ENCODE measurements around the gene BBS12.

The BBS12 gene

DNA sequence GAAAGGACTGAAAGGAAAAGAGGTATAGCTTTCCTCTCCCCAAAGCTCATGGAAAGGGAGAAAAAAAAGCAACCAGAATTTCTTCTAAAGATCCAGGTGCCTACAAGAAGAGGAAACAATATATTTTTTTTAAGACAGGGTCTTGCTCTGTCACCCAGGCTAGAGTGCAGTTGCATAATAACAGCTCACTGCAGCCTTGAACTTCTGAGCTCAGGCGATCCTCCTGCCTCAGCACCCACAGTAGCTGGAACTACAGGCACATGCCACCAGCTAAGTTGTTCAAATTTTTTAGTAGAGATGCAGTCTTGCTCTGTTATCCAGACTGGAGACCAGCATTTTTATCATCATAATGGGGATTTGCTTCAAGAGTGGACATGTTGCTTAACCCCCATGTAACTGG, 30.5 kb upstream of the BBS12 start:
- TF ChIP-seq, protein P1, sequence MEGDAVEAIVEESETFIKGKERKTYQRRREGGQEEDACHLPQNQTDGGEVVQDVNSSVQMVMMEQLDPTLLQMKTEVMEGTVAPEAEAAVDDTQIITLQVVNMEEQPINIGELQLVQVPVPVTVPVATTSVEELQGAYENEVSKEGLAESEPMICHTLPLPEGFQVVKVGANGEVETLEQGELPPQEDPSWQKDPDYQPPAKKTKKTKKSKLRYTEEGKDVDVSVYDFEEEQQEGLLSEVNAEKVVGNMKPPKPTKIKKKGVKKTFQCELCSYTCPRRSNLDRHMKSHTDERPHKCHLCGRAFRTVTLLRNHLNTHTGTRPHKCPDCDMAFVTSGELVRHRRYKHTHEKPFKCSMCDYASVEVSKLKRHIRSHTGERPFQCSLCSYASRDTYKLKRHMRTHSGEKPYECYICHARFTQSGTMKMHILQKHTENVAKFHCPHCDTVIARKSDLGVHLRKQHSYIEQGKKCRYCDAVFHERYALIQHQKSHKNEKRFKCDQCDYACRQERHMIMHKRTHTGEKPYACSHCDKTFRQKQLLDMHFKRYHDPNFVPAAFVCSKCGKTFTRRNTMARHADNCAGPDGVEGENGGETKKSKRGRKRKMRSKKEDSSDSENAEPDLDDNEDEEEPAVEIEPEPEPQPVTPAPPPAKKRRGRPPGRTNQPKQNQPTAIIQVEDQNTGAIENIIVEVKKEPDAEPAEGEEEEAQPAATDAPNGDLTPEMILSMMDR (IDR thresholded peaks at IDR 0.05; ENCODE audit: low read depth, low read length): no peak
- no peaks in the 10 kb centered on the region for H3K9me3 ChIP-seq (ENCODE audit: severe bottlenecking)
- H3K27ac ChIP-seq: no peak overlapping the region
- no peak for DNase-seq
- H3K36me3 ChIP-seq: no peaks in the 10 kb centered on the region
- no peaks in the 10 kb centered on the region for H3K27me3 ChIP-seq (ENCODE audit: insufficient read depth, low read depth, severe bottlenecking)
- H3K4me3 ChIP-seq (ENCODE audit: low read depth, low read length): no peak overlapping the region

DNA sequence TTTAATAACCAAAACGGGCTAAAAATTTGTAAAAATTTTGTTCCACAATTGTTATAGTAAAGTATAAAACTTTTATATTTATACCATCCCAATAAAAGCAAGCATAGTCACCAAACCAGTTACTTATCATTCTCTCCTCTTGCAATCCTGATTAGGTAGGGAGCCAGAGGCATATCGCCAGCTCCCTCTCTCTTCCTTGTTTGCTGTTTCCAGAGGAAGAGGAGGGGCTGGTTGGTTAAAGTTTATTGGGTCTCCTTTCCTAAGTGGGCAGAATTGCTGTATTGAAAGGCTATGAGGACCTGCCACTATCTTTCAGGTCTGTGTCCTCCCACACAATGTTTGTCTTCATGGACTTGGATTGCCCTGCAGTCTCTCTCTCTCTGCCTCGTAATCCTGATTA, 29.6 kb upstream of the BBS12 start:
- TF ChIP-seq, protein P1 (IDR thresholded peaks at IDR 0.05; ENCODE audit: low read depth, low read length): no peak
- H3K9me3 ChIP-seq (ENCODE audit: severe bottlenecking): no peaks in the 10 kb centered on the region
- H3K27ac ChIP-seq: no peak overlapping the region
- no peaks in the 10 kb centered on the region for H3K27me3 ChIP-seq (ENCODE audit: insufficient read depth, low read depth, severe bottlenecking)
- no peak for DNase-seq
- no peaks in the 10 kb centered on the region for H3K36me3 ChIP-seq
- H3K4me3 ChIP-seq (ENCODE audit: low read depth, low read length): no peak overlapping the region

DNA sequence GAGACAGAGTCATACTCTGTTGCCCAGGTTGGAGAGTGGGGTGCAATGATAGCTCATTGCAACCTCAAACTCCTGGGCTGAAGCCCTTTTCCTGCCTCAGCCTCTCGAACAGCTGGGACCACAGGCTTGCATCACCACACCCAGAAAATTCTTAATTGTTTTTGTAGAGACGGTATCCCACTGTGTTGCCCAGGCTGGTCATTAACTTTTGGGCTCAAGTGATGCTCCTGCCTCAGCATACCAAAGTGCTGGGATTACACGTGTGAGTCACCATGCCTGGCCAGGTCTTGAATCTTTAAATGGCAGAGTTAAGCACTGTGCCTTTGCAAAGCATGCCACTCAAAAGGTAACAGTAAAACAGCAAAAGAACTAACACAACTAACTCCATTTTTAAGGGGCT, 28.6 kb upstream of the BBS12 start:
- no peak for DNase-seq
- H3K27me3 ChIP-seq (ENCODE audit: insufficient read depth, low read depth, severe bottlenecking): no peaks in the 10 kb centered on the region
- TF ChIP-seq, protein P1 (IDR thresholded peaks at IDR 0.05; ENCODE audit: low read depth, low read length): no peak
- H3K4me3 ChIP-seq (ENCODE audit: low read depth, low read length): no peak overlapping the region
- H3K36me3 ChIP-seq: no peaks in the 10 kb centered on the region
- no peak overlapping the region for H3K27ac ChIP-seq
- H3K9me3 ChIP-seq (ENCODE audit: severe bottlenecking): no peaks in the 10 kb centered on the region

GRCh38 chr4:122705009-122705408, 27.5 kb upstream of the BBS12 start:
- Histone ChIP-seq H3K27me3 (ENCODE audit: insufficient read depth, low read depth, severe bottlenecking) (no peaks in the 10 kb centered on the region), H3K27ac (no peak overlapping the region), H3K9me3 (ENCODE audit: severe bottlenecking) (no peaks in the 10 kb centered on the region), H3K36me3 (no peaks in the 10 kb centered on the region), H3K4me3 (ENCODE audit: low read depth, low read length) (no peak overlapping the region)
- TF ChIP-seq, protein P1 (IDR thresholded peaks at IDR 0.05; ENCODE audit: low read depth, low read length): no peak
- no peak for DNase-seq

- DNase-seq: no peak
- no peak overlapping the region for H3K27ac ChIP-seq
- no peaks in the 10 kb centered on the region for H3K36me3 ChIP-seq
- H3K4me3 ChIP-seq (ENCODE audit: low read depth, low read length): no peak overlapping the region
- TF ChIP-seq, protein P1 (IDR thresholded peaks at IDR 0.05; ENCODE audit: low read depth, low read length): no peak
- no peaks in the 10 kb centered on the region for H3K27me3 ChIP-seq (ENCODE audit: insufficient read depth, low read depth, severe bottlenecking)
- H3K9me3 ChIP-seq (ENCODE audit: severe bottlenecking): no peaks in the 10 kb centered on the region
Measured at GRCh38 chr4:122705547-122706117, 26.9 kb upstream of the BBS12 start.

- H3K9me3 ChIP-seq (ENCODE audit: severe bottlenecking): no peaks in the 10 kb centered on the region
- H3K27ac ChIP-seq: no peak overlapping the region
- no peak overlapping the region for H3K4me3 ChIP-seq (ENCODE audit: low read depth, low read length)
- TF ChIP-seq, protein P1 (IDR thresholded peaks at IDR 0.05; ENCODE audit: low read depth, low read length): no peak
- no peak for DNase-seq
- no peaks in the 10 kb centered on the region for H3K27me3 ChIP-seq (ENCODE audit: insufficient read depth, low read depth, severe bottlenecking)
- no peaks in the 10 kb centered on the region for H3K36me3 ChIP-seq
Measured at GRCh38 chr4:122706511-122706910, 26.0 kb upstream of the BBS12 start.

Data from WERI-Rb-1 (cell line).